Activated CD4-positive, alpha-beta T cell treated with anti-CD3 and anti-CD28 coated beads, Interleukin-2, amount 50 U/mL, for 1 hour (primary cell): ENCODE data around the gene SEC11C.
"Not testable (repeated sequence)": the region's sequence is repeated elsewhere in the genome, so short reads cannot be mapped to it uniquely, and the experiment has no call there.

ENCODE experiments used
- DNase-seq: peaks from one replicate; pipeline ENCODE4 v3.0.0-alpha.2; 2020

SEC11C gene

DNA sequence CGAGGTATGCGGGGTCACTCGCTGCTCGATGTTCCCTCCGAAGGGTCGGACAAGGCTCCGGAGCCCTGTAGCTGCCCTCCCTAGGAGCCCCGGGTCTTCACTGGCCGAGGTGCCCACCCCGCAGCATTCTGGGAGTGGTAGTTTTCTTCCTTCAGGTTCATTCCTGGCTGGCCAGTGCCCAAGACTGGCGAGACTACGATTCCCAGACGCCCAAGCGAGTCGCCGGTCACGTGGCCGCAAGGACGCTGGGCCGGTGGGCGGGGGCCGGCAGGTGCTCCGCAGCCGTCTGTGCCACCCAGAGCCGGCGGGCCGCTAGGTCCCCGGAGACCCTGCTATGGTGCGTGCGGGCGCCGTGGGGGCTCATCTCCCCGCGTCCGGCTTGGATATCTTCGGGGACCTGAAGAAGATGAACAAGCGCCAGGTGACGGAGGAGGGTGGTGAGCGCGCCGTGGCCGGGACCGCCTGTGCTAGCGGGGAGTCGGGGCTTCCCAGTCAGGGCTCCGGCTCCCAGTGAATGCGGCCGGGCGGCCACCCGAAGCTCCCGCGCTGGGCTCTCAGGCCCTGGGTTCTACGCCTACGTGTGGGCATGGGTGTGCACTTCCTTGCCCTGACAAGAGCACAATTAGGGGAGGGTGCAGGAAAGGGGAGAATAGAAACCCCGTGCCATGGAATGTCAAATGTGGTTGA lies at the start of gene SEC11C:
Gene SEC11C (plus strand): TSS at position 270 of the 687 bp plus-strand sequence. CDS start 65 bp downstream, at position 335.
- DNase-seq = peak; percentile 93

DNA sequence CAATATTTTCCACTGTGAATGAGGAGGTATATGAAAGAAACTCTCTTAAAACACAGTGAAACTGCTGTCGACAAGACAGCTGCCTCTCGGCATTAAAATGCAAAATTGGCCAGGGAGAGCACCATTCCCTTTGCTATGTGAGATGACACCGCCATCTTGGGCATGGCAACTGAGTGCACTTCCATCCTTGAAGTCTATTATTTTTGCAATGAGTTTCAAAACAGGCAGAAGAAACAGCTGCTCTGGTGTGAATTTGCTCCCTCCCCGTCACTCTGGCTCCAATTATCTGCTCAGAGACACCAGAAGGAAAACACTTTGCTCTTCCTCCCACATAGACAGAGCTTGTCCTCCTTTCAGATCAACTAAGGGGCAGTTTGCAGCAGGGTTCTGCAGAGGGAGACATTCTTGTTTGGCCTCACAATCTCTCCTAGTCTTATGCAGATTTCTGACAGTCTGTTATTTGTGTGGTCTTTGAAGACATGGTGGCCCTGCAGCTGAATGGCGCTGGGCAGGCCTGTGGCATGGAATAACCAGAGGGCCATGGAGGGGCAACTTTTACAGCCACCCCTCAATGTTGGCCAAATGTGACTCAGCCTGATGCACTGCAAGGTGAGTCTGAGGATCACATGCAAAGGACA lies 48.6 kb upstream of the SEC11C start:
- no peak for DNase-seq

DNA sequence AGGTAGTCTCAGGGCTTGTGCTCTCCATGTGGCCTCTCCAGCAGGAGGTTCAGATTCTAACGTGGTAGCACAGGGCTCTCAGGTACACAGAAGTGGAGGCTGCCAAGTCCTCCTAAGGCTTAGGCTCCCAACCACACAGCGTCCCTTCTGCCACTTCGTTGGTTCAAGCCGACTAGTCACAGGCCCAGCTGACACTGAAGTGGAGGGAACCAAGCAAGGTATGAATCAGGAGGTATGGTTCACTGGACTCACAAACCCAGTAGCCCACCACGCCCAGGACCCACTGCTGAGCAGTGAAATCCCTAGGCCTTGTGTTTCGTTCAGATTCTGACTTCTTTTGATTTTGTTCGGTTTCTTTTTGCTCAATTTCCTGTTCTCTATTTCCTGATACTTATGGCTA lies 46.0 kb upstream of the SEC11C start:
- DNase-seq = no peak

DNA sequence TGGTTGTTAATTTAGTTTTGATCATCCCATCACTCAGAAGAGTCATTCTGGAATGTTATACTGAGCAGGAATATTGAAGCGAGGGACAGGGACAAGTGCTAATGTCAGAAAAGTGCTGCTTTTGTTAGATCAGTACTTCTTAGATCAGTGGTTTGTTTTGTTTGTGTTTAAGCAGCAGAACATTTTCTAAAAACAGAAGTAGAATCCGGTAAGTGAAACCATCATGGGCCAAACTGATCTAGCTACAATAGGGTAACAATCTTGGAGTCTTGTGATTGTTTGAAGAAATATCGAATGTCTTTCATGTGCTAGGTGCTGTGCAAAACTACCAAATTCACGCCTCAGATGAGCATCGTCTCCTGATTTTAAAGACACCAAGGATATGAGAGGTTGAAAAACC lies 45.1 kb upstream of the SEC11C start:
- DNase-seq = no peak

DNA sequence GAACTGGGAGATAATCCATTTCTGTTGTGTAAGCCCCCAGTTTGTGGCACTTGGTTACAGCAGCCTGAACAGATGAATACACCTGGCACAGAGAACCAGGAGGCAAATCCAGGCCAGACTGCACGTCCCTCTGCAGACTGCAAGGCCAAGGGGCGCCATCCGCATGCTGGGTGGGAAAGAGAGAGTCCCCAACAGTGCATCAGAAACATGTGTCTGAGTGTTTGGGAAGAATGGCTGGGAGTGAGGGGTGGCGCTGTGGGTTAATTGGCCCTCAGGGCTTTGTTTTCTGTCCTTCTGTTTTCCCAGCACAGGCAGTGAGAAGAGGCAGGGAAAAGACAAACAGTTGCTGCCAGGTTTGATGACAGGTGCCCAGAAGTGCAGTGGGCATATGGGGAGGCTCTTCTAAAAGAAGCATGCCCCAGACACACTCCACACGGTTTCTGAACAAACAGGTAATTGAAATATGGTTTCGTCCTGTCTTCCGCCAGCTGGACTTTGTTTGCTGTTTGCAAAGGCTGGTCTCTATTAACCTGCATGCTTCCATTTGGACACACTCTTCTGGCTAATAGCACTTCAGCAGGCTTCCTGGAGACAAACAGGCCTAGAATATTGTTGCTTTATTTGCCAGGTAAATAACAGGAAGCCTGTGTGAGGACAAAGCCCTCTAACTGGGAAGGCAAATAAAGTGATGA lies 43.4 kb upstream of the SEC11C start:
- DNase-seq = no peak

DNA sequence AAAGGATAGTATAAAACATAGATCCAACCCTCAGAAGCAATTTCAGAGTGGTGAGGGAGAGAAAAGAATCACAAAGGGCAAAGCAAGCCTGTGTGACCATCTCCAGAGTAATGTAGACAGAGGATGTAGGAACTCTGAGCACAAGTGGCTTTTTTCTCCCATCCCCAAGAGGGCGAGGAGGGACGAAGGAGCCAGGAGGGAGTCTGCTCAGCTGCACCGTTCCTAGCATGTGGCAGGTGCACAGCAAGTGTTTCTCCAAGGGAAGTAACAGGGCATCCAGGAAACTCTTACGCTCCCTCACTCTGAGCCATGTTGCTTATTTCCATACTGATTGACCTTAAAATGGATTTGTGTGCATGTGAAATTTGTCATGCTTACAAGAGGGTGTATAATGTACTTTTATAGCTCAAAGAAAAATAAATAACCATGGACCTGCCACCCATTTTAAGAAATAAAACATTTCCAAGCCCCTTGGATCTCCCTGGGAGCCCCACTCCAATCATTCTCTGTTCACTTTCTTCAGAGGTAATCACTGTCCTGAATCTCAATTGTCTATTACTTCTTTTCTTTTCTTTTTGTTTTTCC lies 37.8 kb upstream of the SEC11C start:
- DNase-seq = no peak

DNA sequence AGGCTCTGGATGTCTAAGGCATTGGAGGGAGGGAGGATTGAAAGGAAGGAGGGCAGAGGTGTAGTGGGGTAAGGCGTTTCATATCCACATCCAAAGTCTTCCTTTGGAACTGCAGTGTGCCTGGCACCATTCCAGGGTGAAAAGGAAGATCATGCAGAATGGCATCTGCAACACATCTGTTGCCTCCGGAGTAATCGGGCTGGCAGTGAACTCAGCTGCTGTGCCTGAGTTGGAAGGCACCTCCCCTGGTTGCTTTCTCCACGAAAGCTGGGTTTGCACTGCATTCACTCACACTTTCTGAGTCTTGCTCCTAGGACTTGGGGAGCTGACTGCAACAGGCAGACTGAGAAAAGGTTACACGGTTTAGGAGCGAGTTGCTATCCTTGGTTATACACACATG lies 30.3 kb upstream of the SEC11C start:
- no peak for DNase-seq

DNA sequence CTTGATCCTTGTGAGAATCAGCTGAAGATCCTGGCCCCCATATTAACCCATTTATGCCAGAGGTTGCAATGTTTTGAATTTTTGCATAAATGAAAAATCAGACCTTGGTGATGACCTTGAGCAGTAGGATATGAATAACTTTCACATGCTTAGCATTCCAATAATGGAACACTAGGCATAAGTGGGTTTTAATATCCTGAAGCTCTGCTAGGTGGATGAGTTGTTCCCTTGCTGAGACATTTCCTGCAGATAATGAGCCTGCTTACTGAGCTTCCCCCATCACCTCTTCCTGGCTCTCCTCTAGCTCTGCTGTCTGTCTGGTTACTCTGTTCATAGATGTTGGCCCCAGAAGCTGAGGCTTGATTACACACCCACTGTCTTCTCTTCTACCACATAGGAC lies 25.5 kb upstream of the SEC11C start:
- no peak for DNase-seq

DNA sequence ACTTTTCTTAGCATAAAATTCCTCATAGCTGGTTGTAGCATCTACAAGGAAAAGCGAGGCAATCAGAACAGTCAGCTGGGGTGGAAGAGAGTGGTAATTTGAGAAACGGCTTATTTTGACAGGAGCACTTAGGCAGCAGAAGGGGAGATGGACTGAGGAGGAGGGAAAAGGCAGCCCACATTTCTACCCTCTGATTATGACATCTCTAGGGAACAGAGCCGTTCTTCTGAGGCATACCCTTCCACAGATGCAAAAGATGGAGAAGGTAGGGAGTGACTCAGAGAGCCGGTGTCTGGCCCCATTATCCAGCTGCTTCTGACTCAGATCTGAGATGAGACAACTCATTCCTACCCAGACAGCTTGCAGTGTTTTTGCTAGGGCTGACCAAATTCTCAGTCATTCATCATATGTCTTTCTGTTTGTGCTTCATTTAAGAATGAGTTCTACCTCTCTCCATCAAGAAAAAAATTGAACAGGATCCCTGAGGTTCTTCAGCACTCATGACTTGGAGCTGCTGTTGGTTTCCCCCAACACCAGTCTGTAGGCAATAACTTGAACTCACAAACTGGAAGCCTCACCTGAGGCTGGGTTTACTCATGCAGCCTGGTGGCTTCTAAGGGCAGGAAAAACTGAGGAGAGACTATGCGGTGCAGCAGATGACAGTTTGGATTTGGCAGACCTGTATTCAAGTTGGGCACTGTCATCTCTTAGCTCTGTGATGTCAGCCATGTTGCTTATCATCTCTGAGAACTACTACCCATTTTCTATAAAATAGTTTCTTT lies 15.9 kb upstream of the SEC11C start:
- no peak for DNase-seq

DNA sequence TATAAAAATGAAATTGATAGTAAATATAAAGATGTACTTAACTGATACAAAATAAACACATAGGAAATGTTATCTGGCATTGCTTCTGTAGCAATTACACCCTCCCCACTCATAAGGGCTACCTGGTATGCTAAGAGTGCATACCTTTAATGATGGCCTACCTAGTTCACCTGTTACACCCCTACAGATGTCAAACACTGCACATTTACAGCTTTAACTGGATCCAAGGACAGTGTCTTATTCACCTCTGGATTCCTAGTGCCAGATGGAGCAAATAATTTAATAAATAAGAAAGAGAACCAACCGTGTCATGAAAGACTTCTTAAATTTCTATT lies 15.3 kb upstream of the SEC11C start:
- DNase-seq = no peak

DNA sequence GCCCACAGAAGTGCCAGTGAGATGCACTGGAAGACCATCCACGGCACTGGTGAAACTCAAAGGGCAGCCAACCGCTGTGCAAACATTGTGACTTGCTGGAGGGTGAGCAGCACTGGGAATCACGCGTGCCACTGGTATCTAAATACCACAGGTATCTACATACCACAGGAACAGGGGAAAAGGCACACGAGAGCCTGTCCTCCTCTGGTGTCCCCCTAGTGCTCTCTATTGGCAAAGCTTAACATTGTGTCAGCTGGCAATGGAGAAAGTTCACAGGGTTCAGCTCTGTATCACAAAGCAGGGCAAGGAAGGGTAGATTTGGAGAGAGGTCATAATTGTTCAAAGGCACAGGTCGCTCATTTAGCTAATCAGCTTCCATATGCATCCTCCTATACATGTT lies 12.6 kb upstream of the SEC11C start:
- no peak for DNase-seq

DNA sequence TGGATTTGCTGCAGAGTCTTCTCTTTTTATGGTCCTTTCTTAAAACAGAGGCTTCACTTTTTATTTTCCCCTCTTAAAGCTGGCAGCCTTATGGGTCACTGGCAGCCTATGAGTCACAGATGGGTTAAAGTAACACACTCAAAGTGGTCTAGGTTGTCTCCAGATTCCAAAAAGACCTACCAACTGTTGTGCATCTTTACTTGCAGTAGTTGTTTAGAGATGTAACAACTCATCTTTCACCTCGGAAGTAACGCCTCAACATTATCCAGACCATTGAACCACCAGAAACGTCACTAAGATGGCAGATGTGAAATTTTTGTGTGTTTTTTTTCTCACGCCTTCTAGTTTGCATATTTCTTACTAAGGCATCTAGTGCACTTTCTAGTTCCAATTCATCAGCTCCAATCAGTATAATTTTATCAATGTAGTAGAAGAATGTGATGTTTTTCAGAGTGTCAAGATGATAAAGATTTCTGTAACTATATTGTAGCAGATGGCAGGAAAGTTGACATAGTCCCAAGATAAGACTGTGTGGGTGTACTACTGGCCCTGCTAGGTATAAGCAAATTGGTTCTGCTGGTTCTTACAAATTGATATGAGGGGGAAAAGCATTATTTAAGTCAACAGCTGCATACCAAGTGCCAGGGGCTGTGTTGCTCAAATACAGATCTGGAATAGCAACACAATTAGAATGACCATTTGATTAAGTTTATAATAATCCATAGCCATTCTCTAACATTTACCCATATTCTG lies 9.6 kb upstream of the SEC11C start:
- DNase-seq = no peak

DNA sequence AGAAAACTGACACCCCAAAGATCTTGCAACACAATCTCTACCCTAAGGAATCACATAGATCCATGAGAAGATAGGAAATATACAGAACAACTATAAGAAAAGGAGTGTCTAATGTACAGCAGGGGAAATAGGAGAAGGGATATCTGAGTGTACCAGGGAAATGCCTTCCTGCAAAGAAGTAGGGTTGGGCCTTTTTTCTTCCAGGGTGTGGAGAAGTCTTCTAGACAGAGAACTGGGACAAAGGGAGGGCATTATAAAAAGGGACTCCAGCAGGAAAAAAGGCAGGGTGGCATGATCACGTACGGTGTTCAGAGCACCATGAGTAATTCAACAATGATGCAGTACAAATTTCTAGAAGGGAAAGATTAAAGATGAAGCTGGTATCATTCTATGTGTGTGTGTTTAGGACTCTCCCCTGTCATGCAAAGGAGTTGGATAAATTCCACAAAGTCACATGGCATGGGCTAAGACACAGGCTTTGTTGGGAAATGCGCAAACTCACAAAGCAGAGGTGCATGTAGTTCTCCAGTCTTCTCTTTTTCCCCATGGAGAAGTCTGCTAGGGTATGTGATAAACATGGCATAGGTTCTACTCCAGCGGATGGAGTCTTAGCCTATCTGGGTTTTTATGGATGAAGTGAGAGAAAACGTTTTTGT lies 6.7 kb upstream of the SEC11C start:
- no peak for DNase-seq

DNA sequence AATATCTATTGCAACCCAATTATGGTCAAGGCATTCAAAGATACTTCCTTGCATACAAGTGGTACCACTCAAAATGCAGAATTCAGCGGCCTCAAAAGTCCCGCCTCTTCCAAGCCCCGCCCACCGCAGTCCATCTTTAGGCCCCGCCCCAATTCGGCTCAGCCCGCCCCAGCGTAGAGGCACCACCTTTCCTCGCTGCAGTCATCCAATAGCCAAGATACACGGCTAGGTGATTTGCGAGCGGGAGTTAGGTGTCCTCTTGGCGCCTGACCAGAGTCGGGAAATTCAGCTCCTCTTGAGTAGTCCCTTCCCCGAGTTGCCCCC lies 431 bp upstream of the SEC11C start:
- peak; percentile 91 for DNase-seq

DNA sequence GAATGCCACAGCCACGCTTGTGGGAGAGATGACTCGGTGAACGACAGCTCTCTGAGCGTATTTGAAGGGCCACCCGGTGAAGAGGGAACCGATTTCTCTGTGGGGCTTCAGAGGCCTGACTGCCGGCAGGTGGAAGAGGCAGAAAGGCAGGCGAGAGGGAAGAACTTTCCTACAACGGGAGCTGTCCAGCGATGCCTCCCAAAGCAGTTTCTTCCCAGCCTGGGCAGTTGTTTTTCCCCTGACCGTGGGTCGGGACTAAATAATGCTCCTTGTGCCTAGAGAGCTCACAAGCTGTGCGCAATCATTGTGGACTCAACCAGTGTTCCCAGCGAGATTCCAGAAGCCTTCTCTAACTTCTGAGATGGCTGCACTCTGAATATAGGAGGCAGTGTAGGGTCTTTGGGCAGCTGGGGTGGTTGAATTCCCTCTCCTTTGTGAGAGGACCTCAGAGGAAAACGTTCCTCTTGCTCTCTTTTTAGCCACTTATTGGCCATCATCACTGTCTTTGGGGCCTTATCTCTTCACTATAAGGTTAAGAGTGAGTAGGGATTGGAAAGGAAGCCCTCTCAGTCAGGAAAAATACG lies 710 bp downstream of the SEC11C start:
- DNase-seq = no peak

DNA sequence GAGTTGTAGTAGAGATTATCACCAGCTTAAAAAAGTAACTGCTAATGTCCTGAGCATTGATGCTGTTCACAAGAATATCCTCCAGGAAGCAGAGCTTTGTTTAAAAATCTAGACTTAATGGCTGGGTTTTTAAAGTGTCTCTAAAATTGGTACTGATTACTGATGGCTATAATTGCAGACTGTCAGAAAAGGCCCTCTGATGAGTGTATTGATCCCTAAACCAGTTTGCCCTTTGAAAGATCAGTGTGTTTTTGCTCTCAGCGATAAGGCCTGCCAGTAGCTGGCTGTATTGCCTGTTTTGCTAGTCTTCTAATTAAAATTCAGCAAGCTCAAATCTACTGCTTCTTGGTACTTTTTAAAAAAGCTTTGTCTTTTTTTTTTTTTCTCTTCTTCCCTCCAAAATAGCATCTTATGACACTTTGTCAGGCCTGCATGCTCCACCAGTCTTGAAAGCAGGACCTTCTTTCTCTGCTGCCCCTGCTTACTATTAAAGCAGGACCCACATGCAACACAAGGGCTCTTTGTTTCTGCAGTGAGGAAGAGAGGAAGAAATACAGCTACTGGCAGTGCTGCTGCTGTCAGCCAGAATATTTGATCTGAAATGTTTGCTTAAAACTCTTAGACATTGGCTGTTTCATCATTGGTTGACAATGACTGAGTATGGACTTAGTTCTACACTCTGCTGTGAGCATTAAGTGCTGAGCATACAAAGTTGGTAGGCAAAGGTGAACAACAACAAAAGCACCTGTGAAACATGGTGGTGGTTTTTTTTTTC lies 1.8 kb downstream of the SEC11C start:
- DNase-seq = no peak

DNA sequence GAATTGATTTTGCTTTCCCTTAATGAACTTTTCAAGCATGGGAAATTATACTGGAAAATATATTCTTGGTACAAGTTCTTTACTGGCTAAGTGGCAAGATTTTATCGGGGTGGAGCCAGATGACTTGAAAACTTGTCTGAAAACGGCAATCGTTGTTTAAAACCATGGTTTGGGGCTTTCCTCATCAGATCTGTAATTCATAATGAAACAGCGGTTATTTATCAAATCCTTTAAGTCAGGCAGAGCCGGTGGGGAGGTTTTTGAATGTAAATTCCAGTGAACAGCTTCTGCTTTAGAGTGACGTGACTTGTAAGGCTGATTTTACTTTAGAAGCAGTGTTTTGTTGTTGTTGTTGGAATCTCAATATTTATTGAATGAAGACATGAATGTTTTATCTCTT lies 2.6 kb downstream of the SEC11C start:
- DNase-seq = no peak

DNA sequence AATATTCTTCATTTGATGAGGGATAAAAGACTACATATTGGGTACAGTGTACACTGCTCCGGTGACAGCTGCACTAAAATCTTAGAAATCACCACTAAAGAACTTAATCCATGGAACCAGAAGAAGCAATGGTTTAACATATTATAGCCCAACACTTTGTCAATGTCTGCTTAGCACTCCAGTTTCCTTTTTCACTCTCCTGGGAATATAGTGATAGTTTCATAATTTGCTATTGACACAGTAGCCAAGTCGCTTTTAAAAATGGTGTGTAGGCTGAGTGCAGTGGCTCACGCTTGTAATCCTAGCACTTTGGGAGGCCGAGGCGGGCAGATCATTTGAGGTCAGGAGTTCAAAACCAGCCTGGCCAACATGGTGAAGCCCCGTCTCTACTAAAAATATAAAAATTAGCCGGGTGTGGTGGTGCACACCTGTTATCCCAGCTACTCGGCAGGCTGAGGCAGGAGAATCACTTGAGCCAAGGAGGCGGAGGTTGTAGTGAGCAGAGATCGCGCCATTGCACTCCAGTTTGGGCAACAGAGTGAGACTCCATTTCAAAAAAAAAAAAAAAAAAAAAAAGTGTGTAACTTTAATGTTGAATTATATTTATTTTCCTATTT lies 3.2 kb downstream of the SEC11C start:
- not testable (repeated sequence) for DNase-seq

DNA sequence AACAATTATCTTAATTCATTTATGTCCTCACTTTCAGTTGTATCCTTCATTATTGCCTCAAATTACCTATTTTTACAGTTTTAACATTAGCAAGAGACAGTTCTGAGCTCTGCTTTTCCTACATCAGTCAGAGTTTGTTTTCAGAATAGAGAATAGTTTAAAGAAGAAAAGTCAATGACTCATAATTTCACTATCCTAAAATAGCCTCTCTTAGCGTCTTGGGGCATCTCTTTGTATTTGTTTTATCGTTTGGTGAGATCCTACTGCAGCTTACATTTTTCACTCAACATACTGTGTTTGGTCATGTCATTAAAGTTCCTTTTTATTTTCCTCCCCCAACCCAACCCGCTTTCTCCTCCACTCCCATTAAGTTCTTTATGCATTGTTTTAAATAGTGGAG lies 3.8 kb downstream of the SEC11C start:
- DNase-seq = no peak

DNA sequence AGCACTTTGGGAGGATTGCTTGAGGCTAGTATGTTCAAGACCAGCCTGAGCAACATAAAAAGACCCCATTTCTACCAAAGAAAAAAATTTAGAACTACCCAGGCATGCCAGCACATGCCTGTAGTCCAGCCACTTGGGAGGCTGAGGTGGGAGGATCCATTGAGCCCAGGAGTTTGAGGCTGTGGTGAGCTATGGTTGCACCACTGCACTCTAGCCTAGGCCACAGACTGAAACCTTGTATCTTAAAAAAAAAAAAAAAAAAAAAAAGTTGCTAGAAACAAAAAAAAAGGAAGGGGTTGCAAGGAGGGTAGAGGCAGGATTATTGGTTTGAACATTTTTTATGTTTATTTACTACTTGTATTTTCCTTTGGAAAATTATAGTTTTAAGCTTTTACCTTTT lies 4.8 kb downstream of the SEC11C start:
- no peak for DNase-seq
